WERI-Rb-1 (cell line): Measurements from ENCODE around the gene CNTNAP2.

ENCODE experiments used
- DNase-seq: peaks from one replicate; pipeline ENCODE4 v3.0.0-alpha.2; 2020
- H3K27ac ChIP-seq: fragments of 250-450 bp; sonication (Bioruptor Pico); 2 replicates; pipeline ENCODE4 v1.5.1; 2020; ENCODE audit warnings: mild to moderate bottlenecking, moderate library complexity
- H3K27me3 ChIP-seq: fragments of 250-450 bp; sonication (Bioruptor Pico); 2 replicates; pipeline ENCODE4 v1.5.1; 2021; ENCODE audit warnings: mild to moderate bottlenecking, low read depth, moderate library complexity; ENCODE audit not compliant: insufficient read depth, severe bottlenecking
- H3K36me3 ChIP-seq: fragments of 250-450 bp; sonication (Bioruptor Pico); 2 replicates; pipeline ENCODE4 v1.5.1; 2020; ENCODE audit warnings: mild to moderate bottlenecking, moderate library complexity
- H3K4me3 ChIP-seq: 2 replicates; pipeline ENCODE4 v1.5.1; 2011; ENCODE audit warnings: low read depth, mild to moderate bottlenecking, control low read depth, low read length
- H3K9me3 ChIP-seq: fragments of 250-450 bp; sonication (Bioruptor Pico); 2 replicates; pipeline ENCODE4 v1.5.1; 2021; ENCODE audit warnings: mild to moderate bottlenecking, moderate library complexity; ENCODE audit not compliant: severe bottlenecking
- TF ChIP-seq, protein P1 (sequence below): IDR thresholded peaks from 2 replicates; pipeline ENCODE4 v1.5.1; 2011; ENCODE audit warnings: low read depth, mild to moderate bottlenecking, control low read depth, inconsistent platforms, low read length

Gene CNTNAP2

DNA sequence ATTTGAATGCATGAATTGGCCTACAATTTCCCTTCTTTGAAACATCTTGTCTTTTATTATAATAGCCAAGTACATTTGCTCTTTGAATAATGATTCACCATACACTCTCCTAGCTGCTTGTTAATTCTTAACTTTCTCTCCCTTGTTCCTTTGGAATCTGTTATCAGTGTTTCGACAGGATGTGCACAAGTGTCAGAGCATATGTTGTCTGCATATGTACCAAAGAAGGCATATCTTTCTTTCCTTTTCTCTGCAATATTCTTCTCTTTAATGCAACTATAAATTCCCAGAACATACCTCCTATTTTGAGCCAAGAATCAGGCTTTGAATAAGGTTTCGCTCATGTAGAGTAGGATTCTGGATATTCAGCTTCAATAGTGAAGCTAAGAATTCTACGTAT lies 1625.7 kb downstream of the CNTNAP2 start:
- Histone ChIP-seq H3K27me3 (no peaks in the 10 kb centered on the region), H3K27ac (no peak overlapping the region), H3K4me3 (no peak overlapping the region), H3K36me3 (no peaks in the 10 kb centered on the region), H3K9me3 (peaks cover 3% of the 10 kb centered on the region)
- TF ChIP-seq, protein P1, sequence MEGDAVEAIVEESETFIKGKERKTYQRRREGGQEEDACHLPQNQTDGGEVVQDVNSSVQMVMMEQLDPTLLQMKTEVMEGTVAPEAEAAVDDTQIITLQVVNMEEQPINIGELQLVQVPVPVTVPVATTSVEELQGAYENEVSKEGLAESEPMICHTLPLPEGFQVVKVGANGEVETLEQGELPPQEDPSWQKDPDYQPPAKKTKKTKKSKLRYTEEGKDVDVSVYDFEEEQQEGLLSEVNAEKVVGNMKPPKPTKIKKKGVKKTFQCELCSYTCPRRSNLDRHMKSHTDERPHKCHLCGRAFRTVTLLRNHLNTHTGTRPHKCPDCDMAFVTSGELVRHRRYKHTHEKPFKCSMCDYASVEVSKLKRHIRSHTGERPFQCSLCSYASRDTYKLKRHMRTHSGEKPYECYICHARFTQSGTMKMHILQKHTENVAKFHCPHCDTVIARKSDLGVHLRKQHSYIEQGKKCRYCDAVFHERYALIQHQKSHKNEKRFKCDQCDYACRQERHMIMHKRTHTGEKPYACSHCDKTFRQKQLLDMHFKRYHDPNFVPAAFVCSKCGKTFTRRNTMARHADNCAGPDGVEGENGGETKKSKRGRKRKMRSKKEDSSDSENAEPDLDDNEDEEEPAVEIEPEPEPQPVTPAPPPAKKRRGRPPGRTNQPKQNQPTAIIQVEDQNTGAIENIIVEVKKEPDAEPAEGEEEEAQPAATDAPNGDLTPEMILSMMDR, result no peak
- DNase-seq, result no peak

DNA sequence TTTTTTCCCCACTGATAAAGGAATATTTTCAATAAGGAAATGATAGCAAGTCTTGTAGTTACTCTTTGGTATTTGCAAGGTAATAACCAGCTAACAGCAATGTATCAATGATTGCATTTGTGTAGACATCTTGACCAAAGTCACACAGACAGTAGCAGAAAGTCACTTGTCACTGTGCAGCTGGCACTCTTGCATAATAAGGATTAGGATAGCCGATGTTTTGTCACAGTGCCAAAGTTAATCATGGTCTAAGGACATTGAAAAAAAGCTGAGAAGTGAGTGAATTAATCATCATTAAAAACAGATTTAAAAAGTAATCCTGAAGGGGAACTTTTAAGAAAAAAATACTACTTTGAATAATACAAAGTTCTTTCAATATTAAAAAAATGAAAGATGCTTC lies 1639.7 kb downstream of the CNTNAP2 start:
- peak; percentile 62 for DNase-seq
- H3K9me3 ChIP-seq, result no peaks in the 10 kb centered on the region
- TF ChIP-seq, protein P1, result no peak
- H3K36me3 ChIP-seq, result no peaks in the 10 kb centered on the region
- H3K27ac ChIP-seq, result peak overlapping the region; percentile 69
- no peaks in the 10 kb centered on the region for H3K27me3 ChIP-seq
- no peak overlapping the region for H3K4me3 ChIP-seq

DNA sequence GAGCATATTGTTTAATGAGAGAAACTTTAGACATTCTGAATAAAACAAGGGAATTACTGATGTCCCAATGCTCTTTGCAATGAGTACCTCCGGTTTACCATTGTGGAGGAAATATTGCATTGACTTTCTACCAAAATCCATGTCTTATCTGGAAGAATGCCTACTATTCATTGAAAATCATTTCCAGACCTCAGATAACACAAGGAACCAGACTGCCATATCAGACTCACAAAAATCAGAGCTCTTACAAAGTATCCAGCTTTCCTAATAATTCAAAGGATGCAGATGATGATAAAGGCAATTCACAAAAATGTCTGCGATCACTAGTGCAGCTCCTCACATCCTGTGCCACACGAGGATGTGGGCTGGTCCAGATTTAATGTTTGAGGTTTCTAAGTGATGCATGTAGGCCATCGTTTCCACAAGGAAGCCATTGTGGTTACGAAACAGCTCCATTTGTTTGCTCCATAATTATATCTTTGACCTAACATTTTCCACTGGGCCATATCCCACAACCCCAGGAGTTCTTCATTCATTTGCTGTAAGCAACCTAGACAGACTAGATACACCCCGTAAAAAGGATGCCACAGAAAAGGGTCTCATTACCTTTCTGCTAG lies 1642.8 kb downstream of the CNTNAP2 start:
- no peaks in the 10 kb centered on the region for H3K27me3 ChIP-seq
- peak overlapping the region; percentile 52 for H3K27ac ChIP-seq
- TF ChIP-seq, protein P1, result no peak
- no peaks in the 10 kb centered on the region for H3K9me3 ChIP-seq
- H3K36me3 ChIP-seq, result no peaks in the 10 kb centered on the region
- no peak overlapping the region for H3K4me3 ChIP-seq
- no peak for DNase-seq

DNA sequence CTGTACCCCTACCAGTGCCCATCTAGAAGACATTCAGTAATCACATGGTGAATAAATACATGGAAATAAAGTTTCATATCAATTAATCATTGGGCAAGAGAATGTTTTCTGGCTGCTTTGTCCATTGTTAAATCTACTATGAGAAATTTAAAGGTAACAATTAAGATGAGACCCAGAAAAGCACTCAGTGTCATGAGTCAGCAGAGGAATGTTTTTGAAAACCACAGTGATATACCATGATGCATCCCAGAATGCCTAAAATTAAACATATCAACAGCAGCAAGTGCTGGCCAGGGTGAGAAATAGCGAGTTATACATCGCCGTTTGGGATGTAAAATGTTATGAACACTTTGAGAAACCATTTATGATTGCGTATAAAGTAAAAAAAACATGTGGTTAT lies 1648.7 kb downstream of the CNTNAP2 start:
- H3K27ac ChIP-seq, result no peak overlapping the region
- TF ChIP-seq, protein P1, result no peak

DNA sequence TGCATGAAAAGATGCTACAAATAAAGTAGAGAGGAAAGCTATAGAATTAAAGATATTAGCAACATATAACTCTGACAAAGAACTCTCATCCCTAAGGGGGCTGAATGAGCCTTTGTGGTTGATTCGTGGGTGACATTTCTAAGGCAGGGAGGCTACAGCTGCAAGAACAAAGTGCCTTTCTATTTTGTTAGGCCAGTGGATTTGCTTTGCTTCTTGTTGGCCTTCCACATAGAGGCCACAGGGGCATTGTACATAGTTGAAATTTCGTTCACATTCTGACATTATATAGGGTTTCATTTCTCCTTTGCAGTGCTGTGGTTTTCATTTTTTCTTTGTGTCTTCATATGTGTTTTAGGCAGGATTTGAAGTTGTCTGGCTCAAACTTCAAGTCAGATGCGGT lies 1654.7 kb downstream of the CNTNAP2 start:
- DNase-seq, result no peak
- TF ChIP-seq, protein P1, result no peak
- Histone ChIP-seq H3K4me3 (no peak overlapping the region), H3K27ac (no peak overlapping the region), H3K36me3 (no peaks in the 10 kb centered on the region), H3K9me3 (no peaks in the 10 kb centered on the region), H3K27me3 (no peaks in the 10 kb centered on the region)

More for the DNA sequence above, 1648.7 kb downstream of the CNTNAP2 start:
- H3K4me3 ChIP-seq, result no peak overlapping the region
- H3K9me3 ChIP-seq, result no peaks in the 10 kb centered on the region
- no peaks in the 10 kb centered on the region for H3K36me3 ChIP-seq
- DNase-seq, result no peak
- no peaks in the 10 kb centered on the region for H3K27me3 ChIP-seq

DNA sequence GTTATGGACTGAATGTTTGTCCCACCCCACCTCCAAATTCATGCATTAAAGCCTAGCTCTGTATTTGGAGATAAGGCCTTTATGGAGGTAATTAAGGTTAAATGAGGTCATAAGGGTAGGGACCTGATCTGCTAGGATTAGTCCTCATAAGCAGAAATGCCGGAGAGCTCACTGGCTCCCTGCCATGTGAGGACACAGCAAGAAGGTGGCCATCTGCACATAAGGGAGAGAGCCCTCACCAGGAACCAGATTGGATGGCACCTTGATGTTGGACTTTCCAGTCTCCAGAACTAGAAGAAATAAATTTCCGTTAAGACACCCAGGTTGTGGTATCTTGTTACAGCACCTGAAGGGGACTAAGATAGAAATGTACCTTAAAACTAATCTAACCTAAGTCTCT lies 1657.9 kb downstream of the CNTNAP2 start:
- TF ChIP-seq, protein P1, result peak; percentile 15; the same call in 1 of the 2 replicates
- Histone ChIP-seq H3K4me3 (no peak overlapping the region), H3K9me3 (no peaks in the 10 kb centered on the region), H3K36me3 (no peaks in the 10 kb centered on the region), H3K27ac (peak overlapping the region; percentile 55), H3K27me3 (no peaks in the 10 kb centered on the region)
- DNase-seq, result peak; percentile 94
